ENCODE data around the gene MATCAP1. TPM values are rescaled to one million over a fixed set of nuclear protein-coding genes. Genes with fewer than 3 reads are reported as not detected.
A peak's percentile ranks its signal among the peaks of the same experiment; 100 is the strongest.

MATCAP1 gene
- total RNA-seq, 1 experiment from 2014 or later = 40.8 TPM

- no peak for TF ChIP-seq ZNF423 (CRISPR knock-in tag; IDR thresholded peaks at IDR 0.05)
- TF ChIP-seq ARID4B (CRISPR knock-in tag; IDR thresholded peaks at IDR 0.05; ENCODE audit: borderline replicate concordance) = peak; percentile 62; the same call in 1 of the 2 replicates
- TF ChIP-seq ZBTB21 (CRISPR knock-in tag; IDR thresholded peaks at IDR 0.05; ENCODE audit: borderline replicate concordance) = 0 out of 2 replicates have a peak, but pooled peaks have one; percentile 51
- TF ChIP-seq AR (CRISPR knock-in tag; IDR thresholded peaks at IDR 0.05) = no peak
- TF ChIP-seq ZMAT4 (CRISPR knock-in tag; IDR thresholded peaks at IDR 0.05) = no peak
- TF ChIP-seq MAX (CRISPR knock-in tag; IDR thresholded peaks at IDR 0.05) = peak; percentile 75
- TF ChIP-seq FOXK1 (CRISPR knock-in tag; IDR thresholded peaks at IDR 0.05) = no peak
- no peak for TF ChIP-seq NR1H2 (CRISPR knock-in tag; IDR thresholded peaks at IDR 0.05)
- 0 out of 2 replicates have a peak, but pooled peaks have one; percentile 68 for TF ChIP-seq ESRRA (CRISPR knock-in tag; IDR thresholded peaks at IDR 0.05; ENCODE audit: borderline replicate concordance)
- TF ChIP-seq, protein P1, sequence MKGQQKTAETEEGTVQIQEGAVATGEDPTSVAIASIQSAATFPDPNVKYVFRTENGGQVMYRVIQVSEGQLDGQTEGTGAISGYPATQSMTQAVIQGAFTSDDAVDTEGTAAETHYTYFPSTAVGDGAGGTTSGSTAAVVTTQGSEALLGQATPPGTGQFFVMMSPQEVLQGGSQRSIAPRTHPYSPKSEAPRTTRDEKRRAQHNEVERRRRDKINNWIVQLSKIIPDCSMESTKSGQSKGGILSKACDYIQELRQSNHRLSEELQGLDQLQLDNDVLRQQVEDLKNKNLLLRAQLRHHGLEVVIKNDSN (CRISPR knock-in tag; IDR thresholded peaks at IDR 0.05) = peak; percentile 96
- TF ChIP-seq FOXJ3 (CRISPR knock-in tag; IDR thresholded peaks at IDR 0.05; ENCODE audit: borderline replicate concordance) = no peak
- no peak for TF ChIP-seq ATF3 (CRISPR knock-in tag; conservative IDR thresholded peaks at IDR 0.05)
- TF ChIP-seq ZNF317 (CRISPR knock-in tag; IDR thresholded peaks at IDR 0.05; ENCODE audit: borderline replicate concordance, low read depth) = no peak
- TF ChIP-seq MXD4 (CRISPR knock-in tag; IDR thresholded peaks at IDR 0.05; ENCODE audit: borderline replicate concordance) = no peak
- TF ChIP-seq SP1 (CRISPR knock-in tag; conservative IDR thresholded peaks at IDR 0.05) = no peak; the same call in 1 of the 2 replicates
- no peak for TF ChIP-seq ETV6 (CRISPR knock-in tag; IDR thresholded peaks at IDR 0.05)
- TF ChIP-seq NR2C2 (CRISPR knock-in tag; IDR thresholded peaks at IDR 0.05) = no peak
- TF ChIP-seq NFYB (CRISPR knock-in tag; conservative IDR thresholded peaks at IDR 0.05; ENCODE audit: low read depth) = no peak
- TF ChIP-seq TEAD4 (CRISPR knock-in tag; IDR thresholded peaks at IDR 0.05) = no peak
- TF ChIP-seq, protein P2, sequence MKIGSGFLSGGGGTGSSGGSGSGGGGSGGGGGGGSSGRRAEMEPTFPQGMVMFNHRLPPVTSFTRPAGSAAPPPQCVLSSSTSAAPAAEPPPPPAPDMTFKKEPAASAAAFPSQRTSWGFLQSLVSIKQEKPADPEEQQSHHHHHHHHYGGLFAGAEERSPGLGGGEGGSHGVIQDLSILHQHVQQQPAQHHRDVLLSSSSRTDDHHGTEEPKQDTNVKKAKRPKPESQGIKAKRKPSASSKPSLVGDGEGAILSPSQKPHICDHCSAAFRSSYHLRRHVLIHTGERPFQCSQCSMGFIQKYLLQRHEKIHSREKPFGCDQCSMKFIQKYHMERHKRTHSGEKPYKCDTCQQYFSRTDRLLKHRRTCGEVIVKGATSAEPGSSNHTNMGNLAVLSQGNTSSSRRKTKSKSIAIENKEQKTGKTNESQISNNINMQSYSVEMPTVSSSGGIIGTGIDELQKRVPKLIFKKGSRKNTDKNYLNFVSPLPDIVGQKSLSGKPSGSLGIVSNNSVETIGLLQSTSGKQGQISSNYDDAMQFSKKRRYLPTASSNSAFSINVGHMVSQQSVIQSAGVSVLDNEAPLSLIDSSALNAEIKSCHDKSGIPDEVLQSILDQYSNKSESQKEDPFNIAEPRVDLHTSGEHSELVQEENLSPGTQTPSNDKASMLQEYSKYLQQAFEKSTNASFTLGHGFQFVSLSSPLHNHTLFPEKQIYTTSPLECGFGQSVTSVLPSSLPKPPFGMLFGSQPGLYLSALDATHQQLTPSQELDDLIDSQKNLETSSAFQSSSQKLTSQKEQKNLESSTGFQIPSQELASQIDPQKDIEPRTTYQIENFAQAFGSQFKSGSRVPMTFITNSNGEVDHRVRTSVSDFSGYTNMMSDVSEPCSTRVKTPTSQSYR (CRISPR knock-in tag; IDR thresholded peaks at IDR 0.05) = no peak; the same call in 1 of the 2 replicates
- TF ChIP-seq ELF4 (CRISPR knock-in tag; IDR thresholded peaks at IDR 0.05; ENCODE audit: low read depth) = no peak
- 0 out of 2 replicates have a peak, but pooled peaks have one; percentile 16 for TF ChIP-seq KAT7 (CRISPR knock-in tag; IDR thresholded peaks at IDR 0.05; ENCODE audit: borderline replicate concordance)
- TF ChIP-seq ATF2 (CRISPR knock-in tag; IDR thresholded peaks at IDR 0.05; ENCODE audit: borderline replicate concordance, low read depth) = no peak
- TF ChIP-seq ZNF416 (CRISPR knock-in tag; IDR thresholded peaks at IDR 0.05) = no peak
- peak; percentile 19; the same call in 1 of the 2 replicates for TF ChIP-seq TP53 (CRISPR knock-in tag; IDR thresholded peaks at IDR 0.05)
Measured at GRCh38 chr16:67150833-67151396, 32.8 kb downstream of the MATCAP1 start, which contains the start of gene B3GNT9 (continued).

Data from WTC11 (cell line).